Uterus (tissue), 4 donors: ENCODE results near the gene USP32. TPM values are rescaled to one million over a fixed set of nuclear protein-coding genes. Genes with fewer than 3 reads are reported as not detected.

Source experiments
- DNase-seq, 2 donors: peaks; one replicate each; pipeline ENCODE4 v3.0.0-alpha.2; 2019 to 2020
- H3K27ac ChIP-seq, 2 donors: fragments of 200-600 bp; sonication (generic); 1 replicate in 1 of 2; 2 replicates in 1 of 2; pipeline ENCODE4 v1.5.1; 2016 to 2018
- H3K27me3 ChIP-seq, 2 donors: fragments of 200-600 bp; sonication (generic); one replicate each; pipeline ENCODE4 v1.5.1; 2018 to 2019; ENCODE audit warnings: control low read depth in 1 of 2
- H3K36me3 ChIP-seq, 2 donors: fragments of 200-600 bp; sonication (generic); one replicate each; pipeline ENCODE4 v1.5.1; 2019; ENCODE audit warnings: control low read depth in 1 of 2
- H3K4me1 ChIP-seq, 2 donors: fragments of 200-600 bp; sonication (generic); one replicate each; pipeline ENCODE4 v1.5.1; 2018 to 2019; ENCODE audit warnings: control low read depth in 1 of 2
- H3K4me3 ChIP-seq, 2 donors: fragments of 200-600 bp; sonication (generic); 1 replicate in 1 of 2; 2 replicates in 1 of 2; pipeline ENCODE4 v1.5.1; 2018 to 2019; ENCODE audit warnings: mild to moderate bottlenecking in 1 of 2
- H3K9me3 ChIP-seq, 2 donors: fragments of 200-600 bp; sonication (generic); one replicate each; pipeline ENCODE4 v1.5.1; 2019; ENCODE audit warnings: control low read depth in 1 of 2
- CTCF ChIP-seq, 4 experiments: fragments of 200-600 bp in 2 of 4; fragments of 450-650 bp in 2 of 4; sonication (generic) in 2 of 4; IDR thresholded peaks; one replicate each; pipeline ENCODE4 v1.5.1; 2016 to 2019; ENCODE audit warnings: antibody characterized with exemption in 4 of 4, mild to moderate bottlenecking in 2 of 4, moderate library complexity in 1 of 4
- POLR2A ChIP-seq, 2 donors: fragments of 450-650 bp; IDR thresholded peaks; one replicate each; pipeline ENCODE4 v1.6.1; 2016; ENCODE audit warnings: antibody characterized with exemption in 2 of 2, mild to moderate bottlenecking in 1 of 2, moderate library complexity in 1 of 2
- intact Hi-C: fragments of 100-400 bp; cut with DNase I; formaldehyde crosslinking; loops from one replicate; pipeline ENCODE4 v1.15.1; 2023; ENCODE audit warnings: low total_unique reads
- total RNA-seq, 4 donors: library from RNA; depleted of rRNA in 3 of 4; stranded (reverse); fragments of >200 nt in 3 of 4; gene quantifications; one replicate each; pipeline versions ENCODE4 v1.1.0 to v1.2.4, GENCODE V29; 2014 to 2023
- donor health status: DM: yes; HTN: yes; CAD: no.

USP32 gene
- total RNA-seq, 4 donors from 2014 or later: 28.4 to 54.1 (median 43.1) TPM

GRCh38 chr17:60403962-60404361, 12.0 kb upstream of the USP32 start:
- H3K4me3 ChIP-seq: no peak overlapping the region
- H3K27ac ChIP-seq: no peak overlapping the region
- no peaks in the 10 kb centered on the region for H3K27me3 ChIP-seq
- H3K4me1 ChIP-seq: no peaks in the 10 kb centered on the region
- intact Hi-C loops: no loop called here
- no peaks in the 10 kb centered on the region for H3K36me3 ChIP-seq
- H3K9me3 ChIP-seq: no peaks in the 10 kb centered on the region
- no peak for DNase-seq
- TF ChIP-seq CTCF (IDR thresholded peaks at IDR 0.05): no peak
- TF ChIP-seq POLR2A (IDR thresholded peaks at IDR 0.05): no peak

- DNase-seq: no peak
- Histone ChIP-seq H3K27ac (no peak overlapping the region), H3K36me3 (no peaks in the 10 kb centered on the region), H3K4me3 (no peak overlapping the region), H3K27me3 (no peaks in the 10 kb centered on the region), H3K9me3 (no peaks in the 10 kb centered on the region), H3K4me1 (no peaks in the 10 kb centered on the region)
- intact Hi-C loops: no loop called here
- no peak for TF ChIP-seq CTCF (IDR thresholded peaks at IDR 0.05)
- no peak for TF ChIP-seq POLR2A (IDR thresholded peaks at IDR 0.05)
Observed at GRCh38 chr17:60403523-60403810, 11.5 kb upstream of the USP32 start.

- Histone ChIP-seq H3K36me3 (no peaks in the 10 kb centered on the region), H3K4me1 (no peaks in the 10 kb centered on the region), H3K4me3 (no peak overlapping the region), H3K27me3 (no peaks in the 10 kb centered on the region), H3K27ac (no peak overlapping the region), H3K9me3 (no peaks in the 10 kb centered on the region)
- intact Hi-C loops: no loop called here
- TF ChIP-seq POLR2A (IDR thresholded peaks at IDR 0.05) (no peak), CTCF (IDR thresholded peaks at IDR 0.05) (no peak)
- no peak for DNase-seq
Observed at GRCh38 chr17:60401819-60402218, 9.9 kb upstream of the USP32 start.

DNA sequence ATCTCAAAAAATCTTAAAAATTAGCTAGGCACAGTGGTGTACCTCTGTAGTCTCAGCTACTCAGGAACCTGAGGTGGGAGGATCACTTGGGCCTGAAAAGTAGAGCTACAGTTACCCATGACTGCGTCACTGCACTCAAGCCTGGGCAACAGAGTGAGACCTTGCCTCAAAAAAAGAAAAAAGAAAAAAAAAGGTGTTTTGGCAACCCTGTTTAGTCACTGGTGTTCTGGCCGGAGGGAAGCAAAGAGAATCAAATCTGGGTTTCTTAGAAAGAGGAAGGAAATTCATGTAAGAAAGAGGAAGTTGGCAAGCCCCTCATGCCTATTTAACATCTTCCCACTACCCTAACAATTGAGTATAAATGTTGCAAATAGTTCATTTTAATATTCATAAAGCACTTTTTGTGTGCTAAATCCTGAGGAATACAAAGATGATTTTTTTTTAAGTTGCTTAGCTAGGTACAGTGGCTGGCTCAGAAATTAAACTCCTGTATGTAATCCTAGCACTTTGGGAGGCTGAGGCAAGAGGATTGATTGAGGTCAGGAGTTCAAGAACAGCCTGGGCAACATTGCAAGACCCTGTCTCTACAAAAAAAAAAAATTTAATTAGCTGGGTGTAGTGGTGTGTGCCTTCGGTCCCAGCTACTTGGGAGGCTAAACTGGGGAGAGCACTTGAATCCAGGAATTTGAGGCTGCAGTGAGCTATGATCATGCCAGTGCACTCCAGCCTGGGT, 6.5 kb upstream of the USP32 start:
- intact Hi-C loops: no loop called here
- no peak overlapping the region for H3K27ac ChIP-seq
- no peaks in the 10 kb centered on the region for H3K36me3 ChIP-seq
- no peaks in the 10 kb centered on the region for H3K27me3 ChIP-seq
- DNase-seq: no peak
- no peaks in the 10 kb centered on the region for H3K4me1 ChIP-seq
- no peak for TF ChIP-seq POLR2A (IDR thresholded peaks at IDR 0.05)
- no peaks in the 10 kb centered on the region for H3K9me3 ChIP-seq
- H3K4me3 ChIP-seq: no peak overlapping the region

DNA sequence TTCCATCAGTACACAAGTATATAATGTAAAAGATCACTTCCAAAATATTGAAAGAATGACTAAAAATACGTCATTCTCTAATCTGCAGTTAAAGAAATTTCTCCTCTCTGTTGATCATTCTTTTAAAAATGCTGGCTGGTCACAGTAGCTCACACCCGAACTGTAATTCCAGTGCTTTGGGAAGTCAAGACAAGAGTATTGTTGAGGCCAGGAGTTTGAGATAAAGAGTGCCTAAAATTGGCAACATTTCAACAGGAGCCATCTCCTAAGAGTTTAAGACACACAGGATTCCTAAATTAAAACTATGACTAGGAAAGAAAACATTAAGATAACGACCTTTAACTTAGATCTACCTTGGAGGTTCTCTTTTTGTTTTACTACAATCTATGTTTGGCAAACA, 4.5 kb upstream of the USP32 start:
- H3K4me3 ChIP-seq: no peak overlapping the region
- H3K27me3 ChIP-seq: no peaks in the 10 kb centered on the region
- DNase-seq: no peak
- no peak overlapping the region for H3K27ac ChIP-seq
- intact Hi-C loops: no loop called here
- H3K36me3 ChIP-seq: no peaks in the 10 kb centered on the region
- TF ChIP-seq CTCF (IDR thresholded peaks at IDR 0.05): no peak
- no peak for TF ChIP-seq POLR2A (IDR thresholded peaks at IDR 0.05)
- H3K4me1 ChIP-seq: no peaks in the 10 kb centered on the region
- H3K9me3 ChIP-seq: no peaks in the 10 kb centered on the region
